PC-3 (cell line): Measurements from ENCODE around the gene XPA.
"Not testable (repeated sequence)": the region's sequence is repeated elsewhere in the genome, so short reads cannot be mapped to it uniquely, and the experiment has no call there.

Source experiments
- CTCF ChIP-seq: fragments of 300-600 bp; sonication (generic); conservative IDR thresholded peaks from 2 replicates; pipeline ENCODE4 v1.5.1; 2017; ENCODE audit warnings: antibody characterized with exemption, low read depth, mild to moderate bottlenecking, low read length
- EZH2 ChIP-seq: fragments of 300-600 bp; sonication (generic); IDR thresholded peaks from one replicate; pipeline ENCODE4 v1.6.1; 2017; ENCODE audit warnings: antibody characterized with exemption, mild to moderate bottlenecking, low read length; ENCODE audit not compliant: unreplicated experiment

- TF ChIP-seq CTCF, EZH2: not testable (repeated sequence)
Measured at GRCh38 chr9:97699281-97699680, 2.1 kb upstream of the XPA start.
